Measurements from ENCODE around the gene TRAPPC11.

GRCh38 chr4:183738081-183738673 is 79.1 kb downstream of the TRAPPC11 start:
- TF ChIP-seq, protein P1, sequence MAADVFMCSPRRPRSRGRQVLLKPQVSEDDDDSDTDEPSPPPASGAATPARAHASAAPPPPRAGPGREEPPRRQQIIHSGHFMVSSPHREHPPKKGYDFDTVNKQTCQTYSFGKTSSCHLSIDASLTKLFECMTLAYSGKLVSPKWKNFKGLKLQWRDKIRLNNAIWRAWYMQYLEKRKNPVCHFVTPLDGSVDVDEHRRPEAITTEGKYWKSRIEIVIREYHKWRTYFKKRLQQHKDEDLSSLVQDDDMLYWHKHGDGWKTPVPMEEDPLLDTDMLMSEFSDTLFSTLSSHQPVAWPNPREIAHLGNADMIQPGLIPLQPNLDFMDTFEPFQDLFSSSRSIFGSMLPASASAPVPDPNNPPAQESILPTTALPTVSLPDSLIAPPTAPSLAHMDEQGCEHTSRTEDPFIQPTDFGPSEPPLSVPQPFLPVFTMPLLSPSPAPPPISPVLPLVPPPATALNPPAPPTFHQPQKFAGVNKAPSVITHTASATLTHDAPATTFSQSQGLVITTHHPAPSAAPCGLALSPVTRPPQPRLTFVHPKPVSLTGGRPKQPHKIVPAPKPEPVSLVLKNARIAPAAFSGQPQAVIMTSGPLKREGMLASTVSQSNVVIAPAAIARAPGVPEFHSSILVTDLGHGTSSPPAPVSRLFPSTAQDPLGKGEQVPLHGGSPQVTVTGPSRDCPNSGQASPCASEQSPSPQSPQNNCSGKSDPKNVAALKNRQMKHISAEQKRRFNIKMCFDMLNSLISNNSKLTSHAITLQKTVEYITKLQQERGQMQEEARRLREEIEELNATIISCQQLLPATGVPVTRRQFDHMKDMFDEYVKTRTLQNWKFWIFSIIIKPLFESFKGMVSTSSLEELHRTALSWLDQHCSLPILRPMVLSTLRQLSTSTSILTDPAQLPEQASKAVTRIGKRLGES (CRISPR knock-in tag; IDR thresholded peaks at IDR 0.05; ENCODE audit: borderline replicate concordance) = no peak
- TF ChIP-seq ZNF598 (CRISPR knock-in tag; IDR thresholded peaks at IDR 0.05; ENCODE audit: borderline replicate concordance) = no peak
- TF ChIP-seq CTCF (CRISPR knock-in tag; IDR thresholded peaks at IDR 0.05) = no peak
- TF ChIP-seq, protein P2, sequence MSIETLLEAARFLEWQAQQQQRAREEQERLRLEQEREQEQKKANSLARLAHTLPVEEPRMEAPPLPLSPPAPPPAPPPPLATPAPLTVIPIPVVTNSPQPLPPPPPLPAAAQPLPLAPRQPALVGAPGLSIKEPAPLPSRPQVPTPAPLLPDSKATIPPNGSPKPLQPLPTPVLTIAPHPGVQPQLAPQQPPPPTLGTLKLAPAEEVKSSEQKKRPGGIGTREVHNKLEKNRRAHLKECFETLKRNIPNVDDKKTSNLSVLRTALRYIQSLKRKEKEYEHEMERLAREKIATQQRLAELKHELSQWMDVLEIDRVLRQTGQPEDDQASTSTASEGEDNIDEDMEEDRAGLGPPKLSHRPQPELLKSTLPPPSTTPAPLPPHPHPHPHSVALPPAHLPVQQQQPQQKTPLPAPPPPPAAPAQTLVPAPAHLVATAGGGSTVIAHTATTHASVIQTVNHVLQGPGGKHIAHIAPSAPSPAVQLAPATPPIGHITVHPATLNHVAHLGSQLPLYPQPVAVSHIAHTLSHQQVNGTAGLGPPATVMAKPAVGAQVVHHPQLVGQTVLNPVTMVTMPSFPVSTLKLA (IDR thresholded peaks at IDR 0.05) = no peak
- no peak for TF ChIP-seq ELK4 (CRISPR knock-in tag; IDR thresholded peaks at IDR 0.05; ENCODE audit: borderline replicate concordance)
- no peak for TF ChIP-seq RAD21 (CRISPR knock-in tag; IDR thresholded peaks at IDR 0.05)
- no peak for TF ChIP-seq NR3C1 (CRISPR knock-in tag; IDR thresholded peaks at IDR 0.05)
- TF ChIP-seq ZBTB26 (CRISPR knock-in tag; IDR thresholded peaks at IDR 0.05; ENCODE audit: borderline replicate concordance) = no peak
- TF ChIP-seq, protein P3, sequence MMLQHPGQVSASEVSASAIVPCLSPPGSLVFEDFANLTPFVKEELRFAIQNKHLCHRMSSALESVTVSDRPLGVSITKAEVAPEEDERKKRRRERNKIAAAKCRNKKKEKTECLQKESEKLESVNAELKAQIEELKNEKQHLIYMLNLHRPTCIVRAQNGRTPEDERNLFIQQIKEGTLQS (CRISPR knock-in tag; IDR thresholded peaks at IDR 0.05) = no peak
